ENCODE results near the gene VWA1.
A peak's percentile ranks its signal among the peaks of the same experiment; 100 is the strongest.
"Not testable (repeated sequence)": the region's sequence is repeated elsewhere in the genome, so short reads cannot be mapped to it uniquely, and the experiment has no call there.

Gene VWA1

DNA sequence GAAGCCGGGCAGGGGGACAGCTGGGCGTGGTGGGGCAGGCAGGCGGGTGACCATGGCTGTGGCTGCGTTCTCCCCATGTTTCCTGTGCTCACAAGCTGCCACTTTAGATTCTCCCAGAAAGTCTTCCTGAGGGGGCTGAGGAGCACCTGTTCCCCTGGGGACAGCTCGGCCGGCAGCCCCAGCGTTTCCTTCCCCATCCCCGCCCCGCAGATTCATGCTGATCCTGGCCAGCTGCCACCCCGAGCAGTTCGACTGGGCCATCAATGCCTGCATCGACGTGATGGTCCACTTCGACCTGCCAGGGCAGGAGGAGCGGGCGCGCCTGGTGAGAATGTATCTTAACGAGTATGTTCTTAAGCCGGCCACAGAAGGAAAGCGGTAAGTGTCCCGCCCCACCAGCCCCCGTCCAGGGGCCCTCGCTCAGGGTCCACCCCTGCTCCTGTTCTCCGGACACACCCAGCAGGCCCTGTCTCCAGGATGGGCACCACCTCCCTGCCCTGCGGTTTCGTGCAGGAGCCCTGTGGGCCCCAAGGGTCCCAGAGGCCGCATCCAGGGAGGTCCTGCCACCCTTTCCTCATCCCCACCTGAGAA is 25.1 kb downstream of the VWA1 start:
- ChIA-PET CTCF (interaction anchor here (2.2 kb wide), 1 partner anchor 19 kb away, joined by 7 read pairs; no protein-coding TSS in a partner anchor), POLR2A (ENCODE audit: low non-redundant PET) (no interaction called here)
- TF ChIP-seq, protein P1, sequence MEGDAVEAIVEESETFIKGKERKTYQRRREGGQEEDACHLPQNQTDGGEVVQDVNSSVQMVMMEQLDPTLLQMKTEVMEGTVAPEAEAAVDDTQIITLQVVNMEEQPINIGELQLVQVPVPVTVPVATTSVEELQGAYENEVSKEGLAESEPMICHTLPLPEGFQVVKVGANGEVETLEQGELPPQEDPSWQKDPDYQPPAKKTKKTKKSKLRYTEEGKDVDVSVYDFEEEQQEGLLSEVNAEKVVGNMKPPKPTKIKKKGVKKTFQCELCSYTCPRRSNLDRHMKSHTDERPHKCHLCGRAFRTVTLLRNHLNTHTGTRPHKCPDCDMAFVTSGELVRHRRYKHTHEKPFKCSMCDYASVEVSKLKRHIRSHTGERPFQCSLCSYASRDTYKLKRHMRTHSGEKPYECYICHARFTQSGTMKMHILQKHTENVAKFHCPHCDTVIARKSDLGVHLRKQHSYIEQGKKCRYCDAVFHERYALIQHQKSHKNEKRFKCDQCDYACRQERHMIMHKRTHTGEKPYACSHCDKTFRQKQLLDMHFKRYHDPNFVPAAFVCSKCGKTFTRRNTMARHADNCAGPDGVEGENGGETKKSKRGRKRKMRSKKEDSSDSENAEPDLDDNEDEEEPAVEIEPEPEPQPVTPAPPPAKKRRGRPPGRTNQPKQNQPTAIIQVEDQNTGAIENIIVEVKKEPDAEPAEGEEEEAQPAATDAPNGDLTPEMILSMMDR (conservative IDR thresholded peaks at IDR 0.05; ENCODE audit: low read depth): no peak
- DNase-seq (ENCODE audit: low spot score): no peak
- H3K27ac ChIP-seq: peak overlapping the region; percentile 99

DNA sequence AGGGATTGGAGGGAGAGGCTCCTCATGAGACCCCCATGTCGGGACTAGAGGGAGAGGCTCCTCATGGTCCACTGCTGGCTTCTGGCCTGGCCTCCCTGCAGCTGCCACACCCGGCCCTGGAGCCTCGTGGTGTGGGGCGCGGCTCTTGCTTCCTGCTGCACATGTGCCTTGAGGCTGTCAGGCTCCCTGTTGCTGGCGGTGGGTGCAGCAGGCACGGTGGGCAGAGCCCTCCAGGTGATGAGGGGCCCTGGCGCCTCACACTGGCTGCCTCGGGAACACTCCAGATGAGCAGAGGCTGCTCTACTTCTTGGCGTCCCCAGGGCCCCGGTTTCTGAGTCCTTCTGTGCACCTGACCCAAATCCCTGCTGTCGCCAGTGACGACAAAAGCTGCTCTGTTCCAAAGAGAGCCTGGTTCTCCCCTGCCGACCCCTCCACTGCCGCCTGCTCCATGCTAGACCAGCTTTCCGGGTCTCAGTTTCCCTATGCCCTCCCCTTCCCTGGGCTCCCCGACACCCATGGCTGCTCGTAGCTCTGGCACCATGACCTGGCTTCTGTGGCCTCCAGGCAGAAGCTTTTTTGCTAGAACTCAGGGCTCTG is 26.3 kb downstream of the VWA1 start:
- ChIA-PET CTCF (interaction anchor here (2.2 kb wide), 1 partner anchor 20 kb away, joined by 7 read pairs; no protein-coding TSS in a partner anchor), POLR2A (ENCODE audit: low non-redundant PET) (interaction anchor here (1.1 kb wide), 1 partner anchor 55 kb away, joined by 4 read pairs; the partner anchor contains the start of gene MRPL20)
- TF ChIP-seq, protein P1 (conservative IDR thresholded peaks at IDR 0.05; ENCODE audit: low read depth): no peak
- peak overlapping the region; percentile 99 for H3K27ac ChIP-seq
- no peak for DNase-seq (ENCODE audit: low spot score)

- TF ChIP-seq, protein P1 (conservative IDR thresholded peaks at IDR 0.05; ENCODE audit: low read depth): no peak
- POLR2A ChIA-PET (ENCODE audit: low non-redundant PET): interaction anchor here (0.6 to 1.1 kb wide), 2 partner anchors 48 to 56 kb away, joined by 3 to 4 read pairs; partner anchors contain the start of gene MRPL20
- DNase-seq (ENCODE audit: low spot score): peak; percentile 52
- CTCF ChIA-PET: interaction anchor here (0.7 to 2.2 kb wide), 2 partner anchors 21 to 85 kb away, joined by 4 to 7 read pairs; no protein-coding TSS in a partner anchor
- H3K27ac ChIP-seq: peak overlapping the region; percentile 99
These were observed 27.0 kb downstream of the VWA1 start for GRCh38 chr1:1462318-1462966.

GRCh38 chr1:1463312-1463711 is 27.8 kb downstream of the VWA1 start:
- TF ChIP-seq, protein P1 (conservative IDR thresholded peaks at IDR 0.05; ENCODE audit: low read depth): no peak
- H3K27ac ChIP-seq: peak overlapping the region; percentile 99
- CTCF ChIA-PET: no interaction called here
- POLR2A ChIA-PET (ENCODE audit: low non-redundant PET): interaction anchor here (1.1 kb wide), 1 partner anchor 57 kb away, joined by 4 read pairs; the partner anchor contains the start of gene MRPL20
- DNase-seq (ENCODE audit: low spot score): no peak

- POLR2A ChIA-PET (ENCODE audit: low non-redundant PET); H3K27ac ChIP-seq; DNase-seq (ENCODE audit: low spot score): not testable (repeated sequence)
- CTCF ChIA-PET: interaction anchor here (0.7 kb wide), 1 partner anchor 28 kb away, joined by 3 read pairs; no protein-coding TSS in a partner anchor
These were observed 32.9 kb downstream of the VWA1 start for GRCh38 chr1:1468196-1468985.

DNA sequence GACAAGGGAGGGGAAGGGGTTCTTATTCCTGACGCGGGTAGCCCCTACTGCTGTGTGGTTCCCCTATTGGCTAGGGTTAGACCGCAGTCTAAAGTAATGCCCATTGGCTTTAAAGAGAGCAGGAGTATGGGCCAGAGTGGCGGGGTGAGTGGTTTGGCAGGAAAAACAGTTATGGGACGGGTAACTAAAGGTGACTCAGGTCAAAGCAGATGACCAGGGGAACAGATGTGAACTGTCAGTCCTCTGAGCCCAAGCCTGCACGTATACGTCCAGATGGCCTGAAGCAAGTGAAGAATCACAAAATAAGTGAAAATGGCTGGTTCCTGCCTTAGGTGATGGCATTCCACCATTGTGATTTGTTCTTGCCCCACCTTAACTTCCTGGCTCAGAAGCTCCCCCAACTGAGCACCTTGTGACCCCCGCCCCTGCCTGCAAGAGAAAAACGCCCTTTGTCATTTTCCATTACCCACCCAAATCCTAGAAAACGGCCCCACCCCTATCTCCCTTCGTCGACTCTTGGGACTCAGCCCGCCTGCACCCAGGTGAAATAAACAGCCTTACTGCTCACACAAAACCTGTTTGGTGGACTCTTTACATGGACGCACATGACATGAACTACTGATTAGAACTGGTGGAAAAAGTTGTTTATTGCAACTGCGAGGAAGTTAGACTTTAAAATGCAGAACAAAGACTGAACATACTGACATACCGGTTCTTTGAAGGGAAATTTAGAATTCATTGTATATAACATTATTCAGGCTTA is 35.3 kb downstream of the VWA1 start:
- ChIA-PET POLR2A (ENCODE audit: low non-redundant PET) (no interaction called here), CTCF (no interaction called here)
- DNase-seq (ENCODE audit: low spot score): no peak
- TF ChIP-seq, protein P1 (conservative IDR thresholded peaks at IDR 0.05; ENCODE audit: low read depth): no peak
- H3K27ac ChIP-seq: peak overlapping the region; percentile 92
